Endothelial cell of umbilical vein (primary cell): Measurements from ENCODE around the gene MYO16.

Source experiments
- EZH2 ChIP-seq: IDR thresholded peaks from 2 replicates; pipeline ENCODE4 v1.6.1; 2012; ENCODE audit warnings: borderline replicate concordance, low read depth, mild to moderate bottlenecking, moderate library complexity, low read length, inconsistent platforms; ENCODE audit not compliant: severe bottlenecking
- FOS ChIP-seq: IDR thresholded peaks from 2 replicates; pipeline ENCODE4 v1.6.1; 2011; ENCODE audit warnings: mild to moderate bottlenecking, low read length, moderate library complexity, borderline replicate concordance; ENCODE audit not compliant: insufficient read depth
- JUN ChIP-seq: IDR thresholded peaks from 2 replicates; pipeline ENCODE4 v1.6.1; 2011; ENCODE audit warnings: borderline replicate concordance, low read depth; ENCODE audit not compliant: insufficient read length, insufficient read depth
- POLR2A ChIP-seq: IDR thresholded peaks from 2 replicates; pipeline ENCODE4 v1.6.1; 2012; ENCODE audit warnings: low read depth, mild to moderate bottlenecking, control low read depth, low read length
- TF ChIP-seq, protein P1 (sequence below), 2 donors: IDR thresholded peaks; 1 replicate in 1 of 2; 2 replicates in 1 of 2; pipeline ENCODE4 v1.5.1; 2011; ENCODE audit warnings: low read length in 2 of 2, mild to moderate bottlenecking in 2 of 2, moderate library complexity in 2 of 2, control low read depth in 1 of 2, inconsistent platforms in 1 of 2, low read depth in 1 of 2; ENCODE audit not compliant: insufficient read depth in 1 of 2; ENCODE audit errors: extremely low read depth in 1 of 2

DNA sequence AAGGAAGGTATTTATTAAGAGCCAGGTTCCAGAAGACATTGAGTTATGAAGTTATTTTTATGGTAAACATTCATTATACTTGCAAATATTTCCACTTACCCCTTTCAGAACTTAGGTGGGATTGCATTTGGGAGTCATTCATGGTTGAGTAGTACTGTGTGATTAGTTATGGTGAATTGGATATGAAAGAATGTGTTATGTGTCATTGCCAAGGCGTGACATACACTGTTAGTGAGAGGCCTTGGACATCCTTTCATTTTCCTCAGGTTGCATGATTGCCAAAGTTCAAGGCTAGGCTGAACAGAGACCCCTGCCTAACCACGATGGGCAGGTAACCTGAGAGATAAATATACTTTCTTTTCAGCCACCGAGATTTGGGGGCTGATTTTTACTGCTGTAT is 40.9 kb upstream of the MYO16 start:
- TF ChIP-seq FOS: no peak
- TF ChIP-seq JUN: no peak
- TF ChIP-seq, protein P1, sequence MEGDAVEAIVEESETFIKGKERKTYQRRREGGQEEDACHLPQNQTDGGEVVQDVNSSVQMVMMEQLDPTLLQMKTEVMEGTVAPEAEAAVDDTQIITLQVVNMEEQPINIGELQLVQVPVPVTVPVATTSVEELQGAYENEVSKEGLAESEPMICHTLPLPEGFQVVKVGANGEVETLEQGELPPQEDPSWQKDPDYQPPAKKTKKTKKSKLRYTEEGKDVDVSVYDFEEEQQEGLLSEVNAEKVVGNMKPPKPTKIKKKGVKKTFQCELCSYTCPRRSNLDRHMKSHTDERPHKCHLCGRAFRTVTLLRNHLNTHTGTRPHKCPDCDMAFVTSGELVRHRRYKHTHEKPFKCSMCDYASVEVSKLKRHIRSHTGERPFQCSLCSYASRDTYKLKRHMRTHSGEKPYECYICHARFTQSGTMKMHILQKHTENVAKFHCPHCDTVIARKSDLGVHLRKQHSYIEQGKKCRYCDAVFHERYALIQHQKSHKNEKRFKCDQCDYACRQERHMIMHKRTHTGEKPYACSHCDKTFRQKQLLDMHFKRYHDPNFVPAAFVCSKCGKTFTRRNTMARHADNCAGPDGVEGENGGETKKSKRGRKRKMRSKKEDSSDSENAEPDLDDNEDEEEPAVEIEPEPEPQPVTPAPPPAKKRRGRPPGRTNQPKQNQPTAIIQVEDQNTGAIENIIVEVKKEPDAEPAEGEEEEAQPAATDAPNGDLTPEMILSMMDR (IDR thresholded peaks at IDR 0.05; ENCODE audit: extremely low read depth in 1 of 2, insufficient read depth in 1 of 2, low read depth in 1 of 2, low read length in 2 of 2): no peak
- TF ChIP-seq POLR2A: no peak
- no peak for TF ChIP-seq EZH2
